Endothelial cell of hepatic sinusoid (primary cell): ENCODE measurements around the gene VRK1.

ENCODE experiments used
- in situ Hi-C: cut with HindIII; loops from 2 replicates; pipeline ENCODE4 v1.10.0; 2017; ENCODE audit warnings: low sequenced_read_pairs

Gene VRK1

GRCh38 chr14:96821501-96821900, 24.3 kb downstream of the VRK1 start:
- in situ Hi-C loops: no loop called here

- in situ Hi-C loops: no loop called here
Measured at GRCh38 chr14:96823652-96824051, 26.5 kb downstream of the VRK1 start.

- in situ Hi-C loops: no loop called here
Measured at GRCh38 chr14:96824283-96824682, 27.1 kb downstream of the VRK1 start.

- in situ Hi-C loops: loop anchor here (5.0 kb wide), 1 partner anchor 65 kb away; no protein-coding TSS in a partner anchor
Measured at GRCh38 chr14:96826818-96827217, 29.6 kb downstream of the VRK1 start.

GRCh38 chr14:96827290-96827689, 30.1 kb downstream of the VRK1 start:
- in situ Hi-C loops: loop anchor here (5.0 kb wide), 1 partner anchor 65 kb away; no protein-coding TSS in a partner anchor

- in situ Hi-C loops: loop anchor here (5.0 kb wide), 1 partner anchor 67 kb away; no protein-coding TSS in a partner anchor
Measured at GRCh38 chr14:96829791-96830190, 32.6 kb downstream of the VRK1 start.

- in situ Hi-C loops: no loop called here
Measured at GRCh38 chr14:96830946-96831345, 33.8 kb downstream of the VRK1 start.

- in situ Hi-C loops: no loop called here
Measured at GRCh38 chr14:96832351-96832750, 35.2 kb downstream of the VRK1 start.

GRCh38 chr14:96838449-96838848, 41.3 kb downstream of the VRK1 start:
- in situ Hi-C loops: no loop called here

- in situ Hi-C loops: no loop called here
Measured at GRCh38 chr14:96839251-96839650, 42.1 kb downstream of the VRK1 start.

GRCh38 chr14:96843137-96843536, 46.0 kb downstream of the VRK1 start:
- in situ Hi-C loops: no loop called here

- in situ Hi-C loops: no loop called here
Measured at GRCh38 chr14:96844857-96845570, 47.8 kb downstream of the VRK1 start.

- in situ Hi-C loops: no loop called here
Measured at GRCh38 chr14:96847451-96847850, 50.3 kb downstream of the VRK1 start.

- in situ Hi-C loops: no loop called here
Measured at GRCh38 chr14:96848011-96848410, 50.8 kb downstream of the VRK1 start.

GRCh38 chr14:96849733-96850132, 52.6 kb downstream of the VRK1 start:
- in situ Hi-C loops: no loop called here

GRCh38 chr14:96851694-96852381, 54.7 kb downstream of the VRK1 start:
- in situ Hi-C loops: no loop called here

GRCh38 chr14:96852823-96853422, 55.7 kb downstream of the VRK1 start:
- in situ Hi-C loops: no loop called here

- in situ Hi-C loops: no loop called here
Measured at GRCh38 chr14:96858643-96859042, 61.5 kb downstream of the VRK1 start.

GRCh38 chr14:96861568-96862310, 64.6 kb downstream of the VRK1 start:
- in situ Hi-C loops: no loop called here

GRCh38 chr14:96863327-96863985, 66.3 kb downstream of the VRK1 start:
- in situ Hi-C loops: no loop called here

- in situ Hi-C loops: no loop called here
Measured at GRCh38 chr14:96863986-96864330, 66.8 kb downstream of the VRK1 start.
